Fibroblast of lung (primary cell): ENCODE measurements around the gene CFAP58.

ENCODE experiments used
- CTCF ChIP-seq, 2 donors: IDR thresholded peaks in 1 of 2; conservative IDR thresholded peaks in 1 of 2; 1 replicate in 1 of 2; 2 replicates in 1 of 2; pipeline ENCODE4 v1.5.1; 2011 to 2012; ENCODE audit warnings: low read length in 2 of 2, control low read depth in 1 of 2, inconsistent platforms in 1 of 2, low read depth in 1 of 2, mild to moderate bottlenecking in 1 of 2
- EZH2 ChIP-seq: IDR thresholded peaks from 2 replicates; pipeline ENCODE4 v1.5.1; 2012; ENCODE audit warnings: low read length, control low read depth, mild to moderate bottlenecking; ENCODE audit errors: missing control alignments

GRCh38 chr10:104393387-104393786, 39.8 kb downstream of the CFAP58 start:
- no peak for TF ChIP-seq CTCF (conservative IDR thresholded peaks at IDR 0.05 in 1 of 2, IDR thresholded peaks at IDR 0.05 in 1 of 2; ENCODE audit: low read depth in 1 of 2, low read length in 2 of 2)
- no peak for TF ChIP-seq EZH2
